GM19239 (cell line): ENCODE data around the gene TIMM22.

Experiments used
- DNase-seq: peaks from one replicate; pipeline ENCODE4 v3.0.0; 2011; ENCODE audit warnings: low spot score; ENCODE audit not compliant: insufficient read length
- FAIRE-seq: peaks from 2 replicates; lab custom pipeline; 2011; peaks lifted over from hg19 to GRCh38; lab: Jason Lieb, UNC

TIMM22 gene

GRCh38 chr17:1012823-1013728 lies 16.1 kb downstream of the TIMM22 start:
- no peak for FAIRE-seq
- DNase-seq, result no peak

- no peak for FAIRE-seq
- DNase-seq, result no peak
Observed at GRCh38 chr17:1013729-1014090, 16.8 kb downstream of the TIMM22 start.

GRCh38 chr17:1018547-1018946 lies 21.6 kb downstream of the TIMM22 start:
- FAIRE-seq, result no peak
- DNase-seq, result no peak

DNA sequence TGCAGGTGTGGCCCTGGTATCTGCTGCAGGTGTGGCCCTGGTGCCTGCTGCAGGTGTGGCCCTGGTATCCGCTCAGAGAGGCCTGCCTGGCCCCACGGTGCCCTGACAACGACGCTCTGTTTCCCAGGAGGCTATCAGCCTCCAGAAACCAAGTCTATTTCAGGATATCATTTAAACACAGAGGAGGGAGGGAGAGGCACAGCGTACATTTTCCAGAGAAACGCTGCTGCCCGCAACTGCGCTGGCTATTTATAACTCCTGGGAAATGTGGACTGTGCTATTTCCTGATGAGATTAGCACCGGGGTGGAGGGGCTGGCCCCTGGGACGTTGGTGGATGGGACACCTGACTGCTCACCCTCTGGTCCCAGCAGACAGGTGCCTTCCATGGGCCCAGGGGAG lies 22.5 kb downstream of the TIMM22 start:
- no peak for FAIRE-seq

DNA sequence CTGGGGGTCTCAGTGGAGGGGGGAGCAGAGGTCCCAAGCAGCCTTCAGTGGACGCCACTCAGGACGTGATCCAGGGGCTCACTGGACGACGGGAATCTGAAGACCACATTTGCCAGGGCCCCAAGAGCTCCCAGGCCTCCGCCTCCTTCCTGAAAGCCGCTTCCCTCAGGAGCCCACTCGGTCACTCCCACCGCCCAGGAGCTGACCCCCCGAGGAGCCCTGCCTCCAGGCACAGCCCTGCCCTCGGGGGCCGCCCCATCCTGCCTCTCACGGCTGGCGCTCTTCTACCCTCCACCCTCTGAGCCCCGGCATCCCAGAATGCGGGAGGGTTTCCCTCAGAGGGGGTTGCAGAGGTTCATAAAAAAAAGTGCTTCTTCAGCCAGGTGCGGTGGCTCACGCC lies 24.2 kb downstream of the TIMM22 start:
- FAIRE-seq, result no peak
- DNase-seq, result no peak

More for the DNA sequence above, 22.5 kb downstream of the TIMM22 start:
- DNase-seq, result no peak

- FAIRE-seq (no peak), DNase-seq (no peak)
Observed at GRCh38 chr17:1022278-1023024, 25.5 kb downstream of the TIMM22 start.

DNA sequence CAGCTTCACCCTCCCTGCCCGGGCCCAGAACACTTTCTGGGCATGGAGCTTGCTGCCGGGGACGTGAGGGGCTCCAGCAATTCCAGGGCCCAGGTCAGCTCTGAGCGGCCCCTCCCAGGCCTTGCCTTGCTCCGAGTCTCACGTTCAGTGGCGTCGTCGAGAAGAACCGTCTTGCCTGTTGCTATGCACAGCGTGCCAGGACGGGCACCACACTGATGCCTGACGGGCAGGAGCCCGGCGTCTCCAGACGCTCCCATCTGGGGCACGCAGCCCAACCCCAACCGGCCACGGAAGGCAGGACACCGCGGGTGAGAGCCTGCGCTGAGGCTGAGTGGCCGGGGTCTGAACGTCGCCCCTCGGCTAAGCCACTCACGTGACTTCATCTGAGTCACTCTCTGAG lies 27.1 kb downstream of the TIMM22 start:
- FAIRE-seq (no peak), DNase-seq (no peak)

- DNase-seq (no peak), FAIRE-seq (no peak)
Observed at GRCh38 chr17:1025733-1026598, 29.0 kb downstream of the TIMM22 start.

GRCh38 chr17:1026599-1026975 lies 29.7 kb downstream of the TIMM22 start:
- FAIRE-seq (no peak), DNase-seq (no peak)

- DNase-seq (no peak), FAIRE-seq (no peak)
Observed at GRCh38 chr17:1027044-1027443, 30.1 kb downstream of the TIMM22 start.

GRCh38 chr17:1029196-1029921 lies 32.4 kb downstream of the TIMM22 start:
- DNase-seq, result no peak

DNA sequence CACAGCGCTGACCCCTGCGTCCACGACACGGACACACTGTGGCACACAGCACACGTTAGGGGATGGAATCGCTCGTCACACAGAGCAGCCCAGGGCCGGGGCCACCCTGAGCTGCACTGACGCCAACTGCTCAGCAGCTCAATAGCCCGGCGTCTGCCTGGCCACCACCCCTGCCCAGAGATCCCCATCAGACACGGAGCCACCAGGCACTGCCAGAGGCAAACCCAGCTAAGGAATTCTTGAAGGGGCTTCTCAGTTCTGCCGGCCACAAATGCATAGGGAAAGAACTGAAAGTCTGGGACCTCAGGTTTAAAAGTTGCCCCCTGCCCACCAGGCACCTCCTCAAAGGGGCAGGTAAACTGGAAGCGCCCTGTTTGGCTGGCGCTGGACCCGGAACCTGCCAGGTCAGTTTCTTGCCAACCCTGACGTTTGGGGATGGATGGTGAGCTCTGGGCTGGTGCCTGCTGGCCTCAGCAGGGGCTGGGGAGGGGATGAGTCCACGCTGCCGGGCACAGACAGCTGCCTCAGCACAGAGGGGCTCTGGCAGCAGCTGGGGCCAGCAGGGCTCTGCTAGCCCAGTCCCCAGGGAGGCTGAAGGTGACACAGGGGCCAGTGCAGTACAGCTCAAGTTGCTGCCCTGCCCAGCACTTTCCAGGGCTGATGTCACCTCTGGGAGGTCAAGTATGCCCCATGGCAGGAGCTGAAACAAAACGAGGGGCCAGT lies 33.2 kb downstream of the TIMM22 start:
- FAIRE-seq (no peak), DNase-seq (no peak)

More at GRCh38 chr17:1029196-1029921, 32.4 kb downstream of the TIMM22 start:
- FAIRE-seq, result no peak

- no peak for DNase-seq
- FAIRE-seq, result no peak
Observed at GRCh38 chr17:1030684-1031532, 34.0 kb downstream of the TIMM22 start.

DNA sequence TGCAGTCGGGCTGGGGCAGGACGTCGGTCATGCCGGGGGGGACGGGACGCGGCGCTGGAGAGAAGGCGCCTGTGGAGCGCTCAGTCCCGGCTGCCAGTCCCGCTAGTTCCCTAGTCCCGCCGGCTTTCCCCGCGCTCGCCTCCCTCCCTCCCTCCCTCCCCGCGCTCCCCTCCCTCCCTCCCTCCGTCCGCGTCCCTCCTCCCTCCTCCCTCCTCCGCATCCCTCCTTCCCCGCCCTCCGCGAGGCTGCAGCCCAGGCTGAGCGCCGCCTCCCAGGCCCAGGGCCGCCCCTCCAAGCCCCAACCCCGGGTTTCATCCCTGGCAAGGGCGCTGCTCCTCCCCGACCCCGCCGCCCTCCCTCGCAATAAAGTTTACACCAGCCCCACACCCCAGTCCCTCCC lies 34.8 kb downstream of the TIMM22 start:
- DNase-seq (no peak), FAIRE-seq (no peak)

DNA sequence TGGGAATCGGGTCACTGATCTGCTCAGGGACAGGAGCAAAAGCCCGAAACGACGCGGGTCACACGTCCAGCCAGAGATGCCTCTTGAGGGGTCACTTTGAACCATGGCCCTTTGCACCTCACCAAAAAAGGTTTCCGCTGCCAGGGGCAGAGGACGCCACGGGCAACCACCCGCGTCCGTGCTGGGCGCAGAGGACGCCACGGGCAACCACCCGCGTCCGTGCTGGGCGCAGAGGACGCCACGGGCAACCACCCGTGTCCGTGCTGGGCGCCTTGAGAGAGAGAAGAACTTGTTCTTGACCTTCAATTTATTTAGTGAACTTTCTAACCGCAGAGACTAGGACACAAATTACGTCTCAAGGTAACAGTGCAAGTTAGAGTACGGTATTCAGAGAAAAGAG lies 35.5 kb downstream of the TIMM22 start:
- no peak for FAIRE-seq
- DNase-seq, result no peak

DNA sequence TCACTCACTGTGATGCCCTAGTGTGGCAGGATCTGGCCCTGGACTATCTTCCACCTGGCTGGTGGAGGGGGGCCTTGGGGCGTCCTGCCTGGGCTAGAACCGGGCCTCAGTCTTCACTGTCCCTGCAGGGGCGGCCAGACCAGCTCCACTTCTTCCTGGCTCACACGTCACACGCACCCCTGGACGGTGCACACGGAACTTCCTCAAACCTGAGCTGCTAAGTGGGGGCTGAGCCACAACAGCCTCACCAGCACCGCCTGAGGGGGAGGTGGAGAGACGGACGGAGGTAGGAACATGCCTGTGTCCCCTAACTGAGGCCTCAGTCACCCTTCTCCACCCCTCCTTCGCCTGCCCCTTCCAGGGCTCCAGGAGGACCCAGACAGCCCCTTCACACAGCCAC lies 36.6 kb downstream of the TIMM22 start:
- no peak for DNase-seq

GRCh38 chr17:1034652-1035210 lies 37.8 kb downstream of the TIMM22 start:
- FAIRE-seq, result no peak
- no peak for DNase-seq

More for the DNA sequence above, 36.6 kb downstream of the TIMM22 start:
- no peak for FAIRE-seq

- FAIRE-seq, result no peak
- no peak for DNase-seq
Observed at GRCh38 chr17:1035546-1036170, 38.7 kb downstream of the TIMM22 start.
